GM23248 (cell line): ENCODE data around the gene NUTM2G. TPM values are rescaled to one million over a fixed set of nuclear protein-coding genes. Genes with fewer than 3 reads are reported as not detected.
"Not testable (repeated sequence)": the region's sequence is repeated elsewhere in the genome, so short reads cannot be mapped to it uniquely, and the experiment has no call there.

ENCODE experiments used
- DNase-seq: peaks from one replicate; pipeline ENCODE4 v3.0.0-alpha.2; 2015
- H2AFZ ChIP-seq: fragments of 200-600 bp; sonication (generic); 2 replicates; pipeline ENCODE4 v1.6.1; 2016; ENCODE audit warnings: antibody characterized with exemption
- H3F3A ChIP-seq: fragments of 200-600 bp; sonication (generic); 2 replicates; pipeline ENCODE4 v1.6.1; 2016; ENCODE audit warnings: mild to moderate bottlenecking, antibody characterized with exemption, mixed run types; ENCODE audit not compliant: insufficient read depth
- H3K27ac ChIP-seq: fragments of 200-600 bp; sonication (generic); 2 replicates; pipeline ENCODE4 v1.5.1; 2016; ENCODE audit warnings: mild to moderate bottlenecking
- H3K27me3 ChIP-seq: fragments of 200-600 bp; sonication (generic); replicated peaks from 2 replicates; pipeline ENCODE4 v1.6.1; 2016; ENCODE audit warnings: mild to moderate bottlenecking; ENCODE audit not compliant: insufficient read depth
- H3K36me3 ChIP-seq: fragments of 200-600 bp; sonication (generic); 2 replicates; pipeline ENCODE4 v1.6.1; 2016; ENCODE audit warnings: low read depth, mild to moderate bottlenecking
- H3K4me1 ChIP-seq: fragments of 200-600 bp; sonication (generic); 2 replicates; pipeline ENCODE4 v1.6.1; 2016; ENCODE audit warnings: mild to moderate bottlenecking; ENCODE audit not compliant: insufficient read depth
- H3K4me2 ChIP-seq: fragments of 200-600 bp; sonication (generic); one replicate; pipeline ENCODE4 v1.6.1; 2016; ENCODE audit warnings: mild to moderate bottlenecking; ENCODE audit not compliant: unreplicated experiment
- H3K4me3 ChIP-seq: fragments of 200-600 bp; sonication (generic); 2 replicates; pipeline ENCODE4 v1.5.1; 2016; ENCODE audit warnings: mild to moderate bottlenecking
- H3K79me2 ChIP-seq: fragments of 200-600 bp; sonication (generic); 2 replicates; pipeline ENCODE4 v1.6.1; 2016; ENCODE audit warnings: mild to moderate bottlenecking; ENCODE audit not compliant: insufficient read depth
- H3K9ac ChIP-seq: fragments of 200-600 bp; sonication (generic); 2 replicates; pipeline ENCODE4 v1.6.1; 2016; ENCODE audit warnings: mild to moderate bottlenecking
- H3K9me2 ChIP-seq: fragments of 200-600 bp; sonication (generic); 2 replicates; pipeline ENCODE4 v1.6.1; 2016; ENCODE audit warnings: mixed run types, mild to moderate bottlenecking, moderate library complexity; ENCODE audit not compliant: insufficient read depth
- H3K9me3 ChIP-seq: fragments of 200-600 bp; sonication (generic); one replicate; pipeline ENCODE4 v1.6.1; 2017; ENCODE audit warnings: low read depth
- H4K20me1 ChIP-seq: fragments of 200-600 bp; sonication (generic); 2 replicates; pipeline ENCODE4 v1.6.0; 2016; ENCODE audit not compliant: insufficient read depth
- WGBS, 2 experiments: methylation state at CpG; one replicate each; pipeline ENCODE4 v1.1.6; 2015 to 2017; ENCODE audit warnings: low lambda C conversion rate in 2 of 2, low coverage in 1 of 2; ENCODE audit errors: missing lambda C conversion rate in 2 of 2; 5-methylcytosine and 5-hydroxymethylcytosine counted together
- in situ Hi-C: fragments of 300-500 bp; cut with MboI; formaldehyde crosslinking; loops from 2 replicates; pipeline ENCODE4 v1.15.0; 2020
- polyA plus RNA-seq: library from polyadenylated mRNA; unstranded; fragments of >200 nt; fragmentation: Nextera tagmentation; extraction: Ambion mirVana; gene quantifications from 2 replicates; pipeline ENCODE4 v1.2.1, GENCODE V29; 2016
- total RNA-seq: library from RNA; depleted of rRNA; stranded (reverse); fragments of >200 nt; shearing (Covaris generic); gene quantifications from 2 replicates; pipeline ENCODE4 v1.2.3, GENCODE V29; 2014; rRNA removed

Gene NUTM2G
- total and polyA plus RNA-seq, 2 experiments from 2014 or later: not detected

DNA sequence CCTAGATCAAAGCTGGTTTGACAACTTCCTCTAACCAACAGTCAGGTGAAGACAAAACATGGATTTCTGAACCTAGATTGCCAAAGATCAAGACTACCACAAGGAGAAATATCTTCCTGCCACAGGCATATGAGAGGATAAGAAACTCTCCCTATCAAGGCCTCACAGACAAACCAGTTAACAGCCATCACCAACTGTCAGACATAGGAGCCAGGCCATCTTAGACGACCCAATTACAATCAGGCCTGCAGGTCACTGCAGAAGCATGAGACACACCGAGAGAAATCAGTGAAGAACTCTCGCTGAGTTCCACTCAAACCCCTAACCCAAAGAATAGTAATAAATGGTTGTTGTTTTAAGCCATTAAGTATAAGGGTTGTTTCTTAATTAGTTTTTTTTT is 45.4 kb downstream of the NUTM2G start:
- H3K4me3 ChIP-seq: not testable (repeated sequence)

DNA sequence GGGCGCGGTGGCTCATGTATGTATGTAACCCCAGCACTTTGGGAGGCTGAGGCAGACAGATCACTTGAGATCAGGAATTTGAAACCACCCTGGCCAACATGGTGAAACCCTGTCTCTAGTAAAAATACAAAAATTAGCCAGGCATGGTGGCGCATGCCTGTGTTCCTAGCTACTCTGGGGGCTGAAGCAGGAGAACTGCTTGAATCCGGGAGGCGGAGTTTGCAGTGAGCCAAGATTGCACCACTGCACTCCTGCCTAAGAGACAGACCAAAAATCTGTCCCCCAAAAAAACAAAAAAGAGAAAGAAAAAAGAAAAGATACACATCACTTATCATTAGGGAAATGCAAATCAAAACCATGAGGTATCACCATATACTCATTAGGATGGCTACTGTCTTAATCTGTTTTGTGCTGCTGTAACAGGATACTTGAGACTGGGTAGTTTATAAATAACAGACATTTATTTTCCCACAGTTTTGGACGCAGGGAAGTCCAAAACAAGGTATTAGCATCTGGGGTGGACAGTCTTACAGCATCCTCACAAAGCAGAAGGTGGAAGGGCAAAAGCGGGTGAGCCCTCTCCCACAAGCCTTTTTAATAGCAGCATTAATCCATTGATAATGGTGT is 55.0 kb downstream of the NUTM2G start:
- H3F3A ChIP-seq, H3K4me3 ChIP-seq, H2AFZ ChIP-seq, H3K4me1 ChIP-seq, H3K27me3 ChIP-seq, H3K36me3 ChIP-seq, H4K20me1 ChIP-seq, DNase-seq, H3K4me2 ChIP-seq, H3K9me2 ChIP-seq, H3K9me3 ChIP-seq, in situ Hi-C loops, H3K9ac ChIP-seq, H3K27ac ChIP-seq: not testable (repeated sequence)
- 98 to 99% methylated on average over 7 of the region's 7 CpGs for WGBS, 2 experiments
- peaks cover 88% of the 10 kb centered on the region for H3K79me2 ChIP-seq

More for the DNA sequence above, 45.4 kb downstream of the NUTM2G start:
- H3K27me3 ChIP-seq, DNase-seq, H3K36me3 ChIP-seq, H4K20me1 ChIP-seq, H3K9me2 ChIP-seq, H2AFZ ChIP-seq, H3K4me2 ChIP-seq, H3K9ac ChIP-seq, H3K4me1 ChIP-seq, H3K9me3 ChIP-seq, in situ Hi-C loops, H3F3A ChIP-seq, H3K27ac ChIP-seq: not testable (repeated sequence)
- H3K79me2 ChIP-seq: peaks cover 80% of the 10 kb centered on the region
- WGBS, 2 experiments: 82 to 84% methylated on average over 3 of the region's 3 CpGs

DNA sequence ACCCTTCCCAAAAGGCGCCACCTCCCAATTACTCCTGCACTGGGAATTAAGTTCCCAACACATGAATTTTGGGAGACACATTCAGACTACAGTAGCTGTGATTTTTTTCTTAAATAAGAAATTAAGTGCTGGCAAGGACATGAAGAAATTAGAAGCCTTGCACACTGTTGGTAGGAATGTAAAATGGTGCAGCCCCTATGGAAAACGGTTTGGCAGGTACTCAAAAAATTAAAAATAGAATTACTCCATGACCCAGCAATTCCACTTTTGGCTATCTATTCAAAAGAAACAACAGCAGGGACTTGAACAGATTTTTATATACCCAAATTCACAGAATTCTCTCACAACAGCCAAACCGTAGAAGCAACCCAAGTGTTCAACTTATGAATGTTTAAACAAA is 55.5 kb downstream of the NUTM2G start:
- H3K4me3 ChIP-seq, H3K27me3 ChIP-seq, DNase-seq, H3F3A ChIP-seq, H4K20me1 ChIP-seq, H3K4me2 ChIP-seq, H3K9ac ChIP-seq, H2AFZ ChIP-seq, H3K9me3 ChIP-seq, H3K36me3 ChIP-seq, in situ Hi-C loops, H3K27ac ChIP-seq, H3K4me1 ChIP-seq, H3K9me2 ChIP-seq: not testable (repeated sequence)
- 97 to 100% methylated on average over 2 to 3 of the region's 3 CpGs for WGBS, 2 experiments
- H3K79me2 ChIP-seq: peaks cover 85% of the 10 kb centered on the region

DNA sequence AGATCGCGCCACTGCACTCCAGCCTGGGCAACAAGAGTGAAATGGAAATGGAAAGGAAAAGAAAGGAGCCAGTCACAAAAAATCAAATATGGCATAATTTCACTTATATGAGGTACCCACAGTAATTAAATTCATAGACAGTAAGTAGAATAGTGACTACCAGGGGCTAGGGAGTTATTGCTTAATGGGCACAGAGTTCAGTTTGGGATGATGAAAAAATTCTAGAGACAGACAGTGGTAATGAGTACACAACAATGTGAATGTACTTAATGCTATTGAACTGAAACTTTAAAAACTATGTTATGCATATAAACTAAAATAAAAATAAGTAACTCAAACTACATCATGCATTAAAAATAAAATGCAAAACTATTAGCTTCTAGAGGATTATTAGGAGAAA is 56.2 kb downstream of the NUTM2G start:
- H2AFZ ChIP-seq, H3K27me3 ChIP-seq, H3K4me1 ChIP-seq, H3K9ac ChIP-seq, H3K9me3 ChIP-seq, DNase-seq, H3K9me2 ChIP-seq, H3K36me3 ChIP-seq, H4K20me1 ChIP-seq, H3K4me2 ChIP-seq, H3K27ac ChIP-seq, H3F3A ChIP-seq, H3K4me3 ChIP-seq, in situ Hi-C loops: not testable (repeated sequence)
- 100% methylated on average over 2 of the region's 2 CpGs for WGBS, 2 experiments
- H3K79me2 ChIP-seq: peaks cover 84% of the 10 kb centered on the region

Other genes with a start within 250 kb of the NUTM2G start
- gene ZNF510, start 150.8 kb upstream of the NUTM2G start, total RNA-seq: 6.5 and 9.5 TPM in 2 replicates
- 2.1 and 3.4 TPM in 2 replicates for gene ZNF510, start 150.8 kb upstream of the NUTM2G start, polyA plus RNA-seq
- gene ZNF782, start 74.3 kb upstream of the NUTM2G start, total RNA-seq: 2.9 and 4.8 TPM in 2 replicates
- gene ZNF782, start 74.3 kb upstream of the NUTM2G start, polyA plus RNA-seq: 0.85 TPM in 2 replicates
- gene CTSV, start 110.3 kb downstream of the NUTM2G start, total RNA-seq: not detected in 2 replicates
- gene CTSV, start 110.3 kb downstream of the NUTM2G start, polyA plus RNA-seq: 0.16 TPM in 1 of 2 replicates, not detected in the other